HCT116 (cell line): ENCODE results near the gene ERBIN.

ENCODE experiments used
- EZH2 ChIP-seq: fragments of 200-600 bp; sonication (generic); IDR thresholded peaks from 2 replicates; pipeline ENCODE4 v1.6.1; 2017; ENCODE audit warnings: antibody characterized with exemption, mixed run types
- EZH2phosphoT487 ChIP-seq: fragments of 200-600 bp; IDR thresholded peaks from 2 replicates; pipeline ENCODE4 v1.6.1; 2018; ENCODE audit warnings: antibody characterized with exemption, borderline replicate concordance
- POLR2A ChIP-seq: IDR thresholded peaks from 2 replicates; pipeline ENCODE4 v1.7.0; 2011; ENCODE audit warnings: borderline replicate concordance; ENCODE audit not compliant: insufficient read depth, insufficient read length; ENCODE audit errors: extremely low read depth
- POLR2AphosphoS5 ChIP-seq: IDR thresholded peaks from 2 replicates; pipeline ENCODE4 v1.6.1; 2011; ENCODE audit warnings: mild to moderate bottlenecking, low read depth, low read length, moderate library complexity
- RAD21 ChIP-seq: IDR thresholded peaks from 2 replicates; pipeline ENCODE4 v1.6.1; 2012; ENCODE audit warnings: low read depth, mild to moderate bottlenecking
- TCF7L2 ChIP-seq: IDR thresholded peaks from 2 replicates; pipeline ENCODE4 v1.7.0; 2011; ENCODE audit warnings: borderline replicate concordance, inconsistent platforms; ENCODE audit not compliant: insufficient read depth, insufficient read length; ENCODE audit errors: extremely low read depth
- TF ChIP-seq, protein P1 (sequence below), 3 experiments: fragments of 200-600 bp in 1 of 3; sonication (generic) in 1 of 3; IDR thresholded peaks in 2 of 3; conservative IDR thresholded peaks in 1 of 3; 2 replicates each; pipeline ENCODE4 v1.5.1; 2012 to 2017; ENCODE audit warnings: low read depth in 2 of 3, low read length in 2 of 3, antibody characterized with exemption in 1 of 3, borderline replicate concordance in 1 of 3, control low read depth in 1 of 3, mild to moderate bottlenecking in 1 of 3, mixed read lengths in 1 of 3, mixed run types in 1 of 3, moderate library complexity in 1 of 3; ENCODE audit not compliant: insufficient read depth in 1 of 3
- TF ChIP-seq, protein P2 (sequence below): IDR thresholded peaks from 2 replicates; pipeline ENCODE4 v1.6.1; 2012
- TF ChIP-seq, protein P3 (sequence below): IDR thresholded peaks from 2 replicates; pipeline ENCODE4 v1.6.1; 2012; ENCODE audit warnings: low read depth
- TF ChIP-seq, protein P4 (sequence below): IDR thresholded peaks from 2 replicates; pipeline ENCODE4 v1.6.1; 2012

DNA sequence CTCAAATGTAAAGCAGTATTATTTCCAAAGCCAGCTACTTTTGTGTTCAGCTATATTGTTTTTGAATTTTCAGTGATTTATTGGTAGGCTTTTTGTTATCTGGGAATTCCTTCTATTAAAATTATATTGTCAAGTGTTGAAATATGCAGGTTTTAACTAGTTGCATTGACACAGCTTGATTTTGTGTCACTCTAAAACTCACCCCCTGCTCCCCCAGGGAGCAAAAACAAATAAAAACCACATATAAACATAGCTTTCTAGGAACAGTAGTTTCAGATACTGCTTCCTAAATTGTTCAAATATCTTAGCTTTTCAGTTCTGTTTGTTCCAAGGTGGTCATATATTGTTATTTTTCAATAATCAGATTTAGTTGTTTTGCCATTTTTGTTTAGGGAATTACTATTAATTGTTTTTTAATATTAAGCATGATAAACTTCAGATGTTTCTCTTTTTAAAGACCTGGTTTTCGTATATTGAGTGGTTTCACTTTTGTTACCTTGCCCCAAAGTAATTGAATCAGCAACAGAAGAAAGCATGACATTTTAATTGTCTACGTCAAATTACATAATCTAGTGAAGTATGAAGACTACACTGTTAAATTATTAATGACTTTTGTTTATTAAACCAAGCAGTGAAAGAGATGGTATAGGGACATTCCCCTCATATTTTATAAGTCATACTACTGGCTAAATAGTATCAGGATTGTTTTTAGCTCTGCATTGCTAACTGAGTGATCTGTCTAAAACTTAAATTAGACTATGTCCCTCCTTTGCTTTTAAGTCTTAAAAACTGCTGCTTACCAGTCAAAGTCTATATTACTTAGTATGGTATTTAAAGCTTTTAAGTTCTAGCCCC lies 43.4 kb downstream of the ERBIN start:
- no peak for TF ChIP-seq POLR2A
- no peak for TF ChIP-seq EZH2phosphoT487
- TF ChIP-seq, protein P1, sequence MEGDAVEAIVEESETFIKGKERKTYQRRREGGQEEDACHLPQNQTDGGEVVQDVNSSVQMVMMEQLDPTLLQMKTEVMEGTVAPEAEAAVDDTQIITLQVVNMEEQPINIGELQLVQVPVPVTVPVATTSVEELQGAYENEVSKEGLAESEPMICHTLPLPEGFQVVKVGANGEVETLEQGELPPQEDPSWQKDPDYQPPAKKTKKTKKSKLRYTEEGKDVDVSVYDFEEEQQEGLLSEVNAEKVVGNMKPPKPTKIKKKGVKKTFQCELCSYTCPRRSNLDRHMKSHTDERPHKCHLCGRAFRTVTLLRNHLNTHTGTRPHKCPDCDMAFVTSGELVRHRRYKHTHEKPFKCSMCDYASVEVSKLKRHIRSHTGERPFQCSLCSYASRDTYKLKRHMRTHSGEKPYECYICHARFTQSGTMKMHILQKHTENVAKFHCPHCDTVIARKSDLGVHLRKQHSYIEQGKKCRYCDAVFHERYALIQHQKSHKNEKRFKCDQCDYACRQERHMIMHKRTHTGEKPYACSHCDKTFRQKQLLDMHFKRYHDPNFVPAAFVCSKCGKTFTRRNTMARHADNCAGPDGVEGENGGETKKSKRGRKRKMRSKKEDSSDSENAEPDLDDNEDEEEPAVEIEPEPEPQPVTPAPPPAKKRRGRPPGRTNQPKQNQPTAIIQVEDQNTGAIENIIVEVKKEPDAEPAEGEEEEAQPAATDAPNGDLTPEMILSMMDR (IDR thresholded peaks at IDR 0.05 in 2 of 3, conservative IDR thresholded peaks at IDR 0.05 in 1 of 3; ENCODE audit: borderline replicate concordance in 1 of 3, insufficient read depth in 1 of 3, low read depth in 2 of 3, low read length in 2 of 3): no peak
- TF ChIP-seq RAD21: no peak
- TF ChIP-seq TCF7L2: no peak
- TF ChIP-seq POLR2AphosphoS5: no peak
- TF ChIP-seq, protein P2, sequence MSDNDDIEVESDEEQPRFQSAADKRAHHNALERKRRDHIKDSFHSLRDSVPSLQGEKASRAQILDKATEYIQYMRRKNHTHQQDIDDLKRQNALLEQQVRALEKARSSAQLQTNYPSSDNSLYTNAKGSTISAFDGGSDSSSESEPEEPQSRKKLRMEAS: no peak
- no peak for TF ChIP-seq EZH2
- TF ChIP-seq, protein P3, sequence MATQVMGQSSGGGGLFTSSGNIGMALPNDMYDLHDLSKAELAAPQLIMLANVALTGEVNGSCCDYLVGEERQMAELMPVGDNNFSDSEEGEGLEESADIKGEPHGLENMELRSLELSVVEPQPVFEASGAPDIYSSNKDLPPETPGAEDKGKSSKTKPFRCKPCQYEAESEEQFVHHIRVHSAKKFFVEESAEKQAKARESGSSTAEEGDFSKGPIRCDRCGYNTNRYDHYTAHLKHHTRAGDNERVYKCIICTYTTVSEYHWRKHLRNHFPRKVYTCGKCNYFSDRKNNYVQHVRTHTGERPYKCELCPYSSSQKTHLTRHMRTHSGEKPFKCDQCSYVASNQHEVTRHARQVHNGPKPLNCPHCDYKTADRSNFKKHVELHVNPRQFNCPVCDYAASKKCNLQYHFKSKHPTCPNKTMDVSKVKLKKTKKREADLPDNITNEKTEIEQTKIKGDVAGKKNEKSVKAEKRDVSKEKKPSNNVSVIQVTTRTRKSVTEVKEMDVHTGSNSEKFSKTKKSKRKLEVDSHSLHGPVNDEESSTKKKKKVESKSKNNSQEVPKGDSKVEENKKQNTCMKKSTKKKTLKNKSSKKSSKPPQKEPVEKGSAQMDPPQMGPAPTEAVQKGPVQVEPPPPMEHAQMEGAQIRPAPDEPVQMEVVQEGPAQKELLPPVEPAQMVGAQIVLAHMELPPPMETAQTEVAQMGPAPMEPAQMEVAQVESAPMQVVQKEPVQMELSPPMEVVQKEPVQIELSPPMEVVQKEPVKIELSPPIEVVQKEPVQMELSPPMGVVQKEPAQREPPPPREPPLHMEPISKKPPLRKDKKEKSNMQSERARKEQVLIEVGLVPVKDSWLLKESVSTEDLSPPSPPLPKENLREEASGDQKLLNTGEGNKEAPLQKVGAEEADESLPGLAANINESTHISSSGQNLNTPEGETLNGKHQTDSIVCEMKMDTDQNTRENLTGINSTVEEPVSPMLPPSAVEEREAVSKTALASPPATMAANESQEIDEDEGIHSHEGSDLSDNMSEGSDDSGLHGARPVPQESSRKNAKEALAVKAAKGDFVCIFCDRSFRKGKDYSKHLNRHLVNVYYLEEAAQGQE: no peak
- TF ChIP-seq, protein P4, sequence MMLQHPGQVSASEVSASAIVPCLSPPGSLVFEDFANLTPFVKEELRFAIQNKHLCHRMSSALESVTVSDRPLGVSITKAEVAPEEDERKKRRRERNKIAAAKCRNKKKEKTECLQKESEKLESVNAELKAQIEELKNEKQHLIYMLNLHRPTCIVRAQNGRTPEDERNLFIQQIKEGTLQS: no peak
